GM19025 (cell line): Measurements from ENCODE around the gene HARS1.
A peak's percentile ranks its signal among the peaks of the same experiment; 100 is the strongest.
"Not testable (repeated sequence)": the region's sequence is repeated elsewhere in the genome, so short reads cannot be mapped to it uniquely, and the experiment has no call there.

Experiments used
- ATAC-seq: cut with Tn5 transposase; IDR thresholded peaks from one replicate; pipeline ENCODE4 v1.9.1; 2021; ENCODE audit warnings: mild to moderate bottlenecking, low read depth, moderate library complexity; ENCODE audit not compliant: unreplicated experiment

The HARS1 gene, protein sequence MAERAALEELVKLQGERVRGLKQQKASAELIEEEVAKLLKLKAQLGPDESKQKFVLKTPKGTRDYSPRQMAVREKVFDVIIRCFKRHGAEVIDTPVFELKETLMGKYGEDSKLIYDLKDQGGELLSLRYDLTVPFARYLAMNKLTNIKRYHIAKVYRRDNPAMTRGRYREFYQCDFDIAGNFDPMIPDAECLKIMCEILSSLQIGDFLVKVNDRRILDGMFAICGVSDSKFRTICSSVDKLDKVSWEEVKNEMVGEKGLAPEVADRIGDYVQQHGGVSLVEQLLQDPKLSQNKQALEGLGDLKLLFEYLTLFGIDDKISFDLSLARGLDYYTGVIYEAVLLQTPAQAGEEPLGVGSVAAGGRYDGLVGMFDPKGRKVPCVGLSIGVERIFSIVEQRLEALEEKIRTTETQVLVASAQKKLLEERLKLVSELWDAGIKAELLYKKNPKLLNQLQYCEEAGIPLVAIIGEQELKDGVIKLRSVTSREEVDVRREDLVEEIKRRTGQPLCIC

DNA sequence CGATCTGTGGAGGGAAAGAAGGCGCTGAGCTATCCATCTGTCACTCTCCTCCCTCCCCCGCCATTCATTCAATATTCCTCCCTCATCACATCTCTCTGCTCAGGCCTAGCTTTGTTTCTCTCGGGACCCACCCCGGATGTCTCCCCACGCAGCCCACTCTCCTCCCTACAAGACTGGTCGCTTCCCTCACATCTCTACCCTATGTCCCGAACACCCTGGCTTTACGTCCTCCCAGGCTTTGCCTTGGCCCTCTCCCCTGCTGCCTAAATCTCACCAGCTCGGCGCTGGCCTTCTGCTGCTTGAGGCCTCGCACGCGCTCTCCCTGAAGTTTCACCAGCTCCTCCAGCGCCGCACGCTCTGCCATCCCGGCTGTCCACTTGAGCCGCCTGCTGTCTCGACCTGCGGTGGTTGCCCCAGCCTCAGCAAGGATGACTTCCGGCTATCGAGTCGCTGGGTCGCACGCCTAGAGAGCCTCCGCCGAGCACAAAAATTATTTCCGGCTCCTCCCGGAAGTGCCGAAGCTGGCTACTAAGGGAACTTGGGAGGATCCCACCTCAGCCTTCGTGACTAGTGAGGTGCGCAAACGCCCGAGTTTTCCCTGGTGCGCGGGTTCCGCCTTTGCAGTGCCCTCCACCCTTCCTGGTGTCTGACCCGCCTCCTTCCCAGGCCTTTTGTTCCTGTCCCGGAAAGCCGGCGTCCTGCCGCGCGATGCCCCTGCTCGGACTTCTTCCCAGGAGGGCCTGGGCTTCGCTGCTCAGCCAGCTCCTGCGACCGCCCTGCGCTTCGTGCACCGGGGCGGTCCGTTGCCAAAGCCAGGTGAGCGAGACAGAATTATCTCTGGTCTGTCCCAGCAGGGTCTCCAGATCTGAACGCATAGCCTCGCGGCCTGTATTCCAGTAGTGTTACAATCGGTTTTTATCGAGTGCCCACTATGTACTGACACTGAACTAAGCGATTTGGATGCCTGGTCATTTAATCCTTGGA, at the start of gene HARS1, which contains the start of gene HARS2:
TSS of gene HARS1 (minus strand) at position 430 of the 984 bp plus-strand sequence. CDS start at position 364, 66 bp downstream.
TSS of gene HARS2 (plus strand) at position 515 of the 984 bp plus-strand sequence. CDS start at position 709, 194 bp downstream.
- peak; percentile 95 for ATAC-seq

DNA sequence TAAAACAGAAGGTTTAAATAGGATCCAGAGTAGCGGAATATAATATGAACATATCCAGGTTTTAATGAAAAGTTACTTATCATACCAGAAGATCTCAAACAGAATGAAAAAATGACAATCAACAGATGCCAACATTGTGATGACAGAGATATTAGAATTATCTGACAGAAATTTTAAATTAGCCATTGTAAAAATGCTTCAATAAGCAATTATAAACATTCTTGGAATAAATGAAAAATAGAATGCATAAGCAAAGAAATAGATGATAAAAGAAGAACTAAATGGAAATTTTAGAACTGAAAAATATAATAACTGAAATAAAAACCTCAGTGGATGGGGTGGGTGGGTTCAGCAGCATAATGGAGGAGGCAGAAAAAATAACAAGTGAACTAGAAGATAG, 46.3 kb upstream of the HARS1 start:
- no peak for ATAC-seq

DNA sequence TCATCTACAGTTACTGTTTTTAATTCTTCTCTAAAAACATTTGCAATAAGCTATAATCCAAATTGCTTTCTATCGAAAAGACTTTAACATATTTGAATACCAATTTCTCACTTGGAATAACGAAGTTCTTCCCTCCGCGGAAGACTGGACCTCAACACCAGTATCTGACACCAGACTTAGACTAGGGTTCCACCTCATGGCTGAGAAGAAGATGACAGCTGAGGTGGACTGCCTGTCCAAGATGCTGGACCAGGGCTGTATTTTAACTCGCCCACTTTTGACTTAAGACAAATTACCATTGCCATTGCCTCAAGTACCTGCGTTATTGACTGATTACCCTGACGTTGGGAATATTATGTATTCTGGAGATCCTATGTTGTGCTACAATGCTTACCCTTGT, 43.2 kb upstream of the HARS1 start:
- no peak for ATAC-seq

DNA sequence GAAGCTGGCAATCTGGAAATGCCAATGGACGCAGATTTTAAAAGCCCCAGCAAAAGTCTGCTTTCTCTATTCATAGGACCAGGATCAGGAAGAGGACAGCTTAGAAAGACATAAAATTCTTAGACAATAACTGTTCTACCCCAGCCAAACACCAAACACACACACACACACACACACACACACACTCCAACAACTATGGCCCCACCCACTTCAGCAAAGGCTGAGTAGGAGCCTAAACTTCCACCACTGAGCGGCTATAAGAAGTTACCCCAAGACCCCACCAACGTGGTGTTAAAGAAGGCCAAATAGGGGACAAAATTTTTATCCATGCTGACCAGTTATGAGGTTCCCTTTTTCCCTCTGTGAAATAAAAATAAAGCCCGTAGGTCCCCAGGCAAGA, 41.9 kb upstream of the HARS1 start:
- no peak for ATAC-seq

DNA sequence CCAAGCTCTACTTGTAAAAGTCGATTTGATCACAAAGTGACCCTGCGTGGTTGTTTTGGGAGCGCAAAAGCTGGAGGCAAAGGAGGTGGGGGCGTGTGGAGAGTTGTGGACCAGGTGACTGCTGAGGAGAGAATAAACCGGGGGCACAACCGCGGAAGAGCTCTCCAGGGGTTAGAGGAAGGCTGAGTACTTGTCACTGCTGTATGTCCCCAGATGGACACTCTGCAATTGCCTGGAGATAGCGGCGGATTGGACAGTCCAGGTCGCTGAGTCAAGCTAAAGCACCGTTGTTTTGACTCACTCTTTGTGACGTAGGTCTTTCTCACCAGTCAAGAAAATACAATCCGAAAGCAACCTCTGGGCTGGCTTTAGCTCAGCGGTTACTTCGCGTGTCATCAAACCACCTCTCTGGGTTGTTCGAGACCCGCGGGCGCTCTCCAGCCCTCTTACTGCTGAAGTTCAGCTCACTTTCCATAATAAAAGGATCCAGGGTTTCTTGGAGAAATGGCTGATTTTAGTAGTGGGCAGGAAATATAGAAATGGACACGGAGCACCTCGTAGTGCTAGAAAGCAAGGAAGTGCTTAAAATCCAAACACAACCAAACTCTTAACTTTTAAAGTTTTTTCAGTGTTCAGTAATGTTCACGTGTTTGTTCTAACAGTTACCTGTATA, 34.8 kb upstream of the HARS1 start:
- peak; percentile 85 for ATAC-seq

DNA sequence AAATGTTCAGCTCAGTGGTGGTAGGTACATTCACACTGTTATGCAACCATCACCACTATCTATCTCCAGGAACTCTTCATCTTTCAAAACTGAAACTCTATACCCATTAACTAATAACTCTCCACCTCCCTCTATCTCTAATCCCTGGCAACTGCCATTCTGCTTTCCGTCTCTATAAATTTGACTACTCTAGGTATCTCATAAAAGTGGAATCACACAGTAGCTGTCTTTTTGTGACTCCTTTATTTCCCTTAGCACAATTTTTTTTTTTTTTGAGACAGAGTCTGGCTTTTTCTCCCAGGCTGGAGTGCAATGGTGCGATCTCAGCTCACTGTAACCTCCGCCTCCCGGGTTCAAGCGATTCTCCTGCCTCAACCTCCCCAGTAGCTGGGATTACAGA, 30.2 kb upstream of the HARS1 start:
- ATAC-seq = not testable (repeated sequence)

DNA sequence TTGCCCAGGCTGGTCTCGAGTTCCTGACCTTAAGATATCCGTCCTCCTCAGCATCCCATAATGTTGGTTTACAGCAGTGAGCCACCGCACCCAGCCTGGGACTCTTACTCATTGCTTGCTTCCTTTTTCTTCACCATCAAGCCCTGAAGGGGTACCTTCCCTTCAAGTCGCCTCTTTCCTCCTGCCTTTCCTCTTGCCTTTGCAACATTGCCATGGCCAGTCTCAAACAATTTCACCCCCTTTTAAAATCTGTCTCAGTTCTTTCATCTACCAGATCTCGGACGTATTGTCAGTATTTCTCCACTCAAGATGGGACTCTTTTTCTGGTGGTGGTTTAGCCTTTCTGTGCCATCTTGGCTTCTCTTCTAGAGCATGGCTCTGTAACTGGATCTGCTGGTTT, 29.6 kb upstream of the HARS1 start:
- ATAC-seq = not testable (repeated sequence)

DNA sequence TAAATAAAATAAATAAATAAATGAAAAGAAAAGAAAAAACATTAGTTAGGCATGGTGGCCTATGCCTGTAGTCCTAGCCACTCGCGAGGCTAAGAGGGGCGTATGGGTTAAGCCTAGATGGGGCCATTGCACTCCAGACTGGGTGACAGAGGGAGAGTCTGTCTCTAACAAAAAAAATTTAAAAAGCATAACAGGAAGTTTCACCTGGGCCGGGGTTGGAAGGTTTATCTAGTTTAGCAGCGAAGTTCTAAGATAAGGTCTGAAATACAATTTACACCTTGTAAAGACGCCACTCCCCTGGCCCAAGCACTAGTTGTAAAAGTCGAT, 27.1 kb upstream of the HARS1 start:
- no peak for ATAC-seq

DNA sequence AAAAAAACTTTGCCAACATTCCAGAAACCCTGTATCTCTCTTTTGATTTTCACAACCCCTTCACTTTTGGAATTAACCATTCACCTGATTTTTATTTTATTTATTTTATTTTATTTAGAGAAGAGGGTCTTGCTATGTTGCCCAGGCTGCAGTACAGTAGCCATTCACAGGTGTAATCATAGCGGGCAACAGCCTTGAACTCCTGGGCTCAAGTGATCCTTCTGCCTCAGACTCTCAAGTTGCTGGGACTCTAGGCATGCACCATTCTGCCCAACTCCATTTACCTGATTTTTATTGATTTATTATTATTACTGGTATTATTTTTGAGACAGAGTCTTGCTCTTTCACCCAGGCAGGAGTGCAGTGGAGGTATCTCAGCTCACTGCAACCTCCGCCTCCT, 25.1 kb upstream of the HARS1 start:
- not testable (repeated sequence) for ATAC-seq

DNA sequence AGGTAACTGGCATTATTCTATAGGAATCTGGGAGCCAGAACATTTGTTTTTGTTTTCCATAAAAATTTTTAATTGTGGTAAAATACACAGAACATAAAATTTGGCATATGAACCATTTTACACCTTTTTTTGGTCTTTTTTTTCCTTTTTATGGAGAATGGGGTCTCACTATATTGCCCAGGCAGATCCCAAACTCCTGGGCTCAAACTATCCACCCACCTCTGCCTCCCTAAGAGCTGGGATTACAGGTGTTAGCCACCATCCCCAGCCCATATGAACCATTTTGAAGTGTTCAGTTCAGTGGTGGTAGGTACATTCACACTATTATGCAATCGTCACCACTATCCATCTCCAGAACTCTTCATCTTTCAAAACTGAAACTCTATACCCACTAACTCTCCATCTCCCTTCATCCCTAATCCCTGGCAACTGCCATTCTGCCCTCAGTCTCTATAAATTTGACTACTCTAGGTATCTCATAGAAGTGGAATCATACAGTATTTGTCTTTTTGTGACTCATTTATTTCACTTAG, 22.5 kb upstream of the HARS1 start:
- ATAC-seq = no peak

DNA sequence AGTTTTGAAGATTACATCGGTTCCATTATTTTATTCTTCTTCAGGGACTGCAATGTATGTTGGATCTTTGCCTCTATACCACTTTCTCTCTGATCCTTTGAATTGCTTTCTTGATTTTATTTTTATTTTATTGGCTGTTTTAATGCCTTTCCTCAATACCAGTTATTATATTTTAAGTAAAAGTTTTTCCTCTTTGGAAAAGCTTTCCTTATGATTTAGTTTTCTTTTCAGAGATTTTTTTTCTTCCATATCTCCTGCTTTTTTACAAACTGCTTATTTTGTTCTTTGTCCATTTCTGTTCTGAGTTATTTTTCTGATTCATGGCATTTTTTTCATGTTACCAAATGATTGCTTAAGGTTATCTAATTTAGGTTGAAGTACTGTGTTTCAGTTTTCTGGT, 20.6 kb upstream of the HARS1 start:
- ATAC-seq = no peak

DNA sequence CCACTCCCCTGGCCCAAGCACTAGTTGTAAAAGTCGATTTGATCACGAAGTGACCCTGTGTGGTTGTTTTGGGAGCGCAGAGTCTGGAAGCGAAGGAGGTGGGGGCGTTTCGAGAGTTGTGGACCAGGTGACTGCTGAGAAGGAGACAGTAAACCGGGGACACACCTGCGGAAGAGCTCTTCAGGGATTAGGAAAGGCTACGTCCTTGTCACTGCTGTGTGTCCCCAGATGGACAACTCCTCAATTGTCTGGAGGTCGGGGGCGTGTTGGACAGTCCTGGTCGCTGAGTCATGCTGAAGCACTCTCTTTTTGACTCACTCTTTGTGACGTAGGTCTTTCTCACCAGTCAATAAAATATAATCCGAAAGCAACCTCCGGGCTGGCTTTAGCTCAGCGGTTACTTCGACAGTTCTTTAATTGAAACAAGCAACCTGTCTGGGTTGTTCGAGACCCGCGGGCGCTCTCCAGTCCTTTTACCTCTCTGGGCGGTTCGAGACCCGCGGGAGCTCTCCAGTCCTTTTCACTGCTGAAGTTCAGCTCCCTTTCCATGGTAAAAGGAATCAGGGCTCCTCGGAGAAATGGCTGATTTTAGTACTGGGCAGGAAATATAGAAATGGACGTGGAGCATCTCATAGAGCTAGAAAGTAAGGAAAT, 19.9 kb upstream of the HARS1 start:
- peak; percentile 84 for ATAC-seq

DNA sequence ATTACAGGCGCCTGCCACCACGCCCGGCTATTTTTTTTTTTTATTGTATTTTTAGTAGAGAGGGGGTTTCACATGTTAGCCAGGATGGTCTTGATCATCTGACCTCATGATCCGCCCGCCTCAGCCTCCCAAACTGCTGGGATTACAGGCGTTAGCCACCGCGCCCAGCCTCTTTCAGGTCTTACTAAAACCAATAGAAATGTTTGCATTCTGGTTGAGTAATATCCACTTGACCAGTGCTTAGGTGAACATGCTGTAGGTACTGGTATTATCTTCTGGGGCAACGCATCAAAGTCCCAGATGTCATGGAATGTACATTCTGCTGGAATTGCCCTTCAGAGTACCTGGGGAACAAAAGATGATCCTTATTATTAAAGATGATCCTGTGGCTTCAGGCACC, 17.6 kb upstream of the HARS1 start:
- ATAC-seq = not testable (repeated sequence)

DNA sequence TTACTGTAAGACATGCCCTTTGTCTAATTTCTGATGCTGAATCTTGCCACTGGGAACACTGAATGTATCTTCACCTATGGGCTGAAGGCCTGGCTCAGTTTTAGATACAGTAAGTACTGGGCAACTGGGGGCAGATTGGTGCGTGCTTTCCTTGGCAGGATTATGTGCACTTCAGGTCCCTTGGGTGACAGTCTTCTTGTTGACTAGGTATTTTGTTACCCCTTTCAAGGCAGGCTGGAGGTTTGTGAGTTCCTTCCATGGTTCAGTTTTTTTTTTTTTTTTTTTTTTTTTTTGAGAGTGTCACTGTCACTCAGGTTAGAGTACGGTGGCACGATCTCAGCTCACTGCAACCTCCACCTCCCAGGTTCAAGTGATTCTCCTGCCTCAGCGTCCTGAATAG, 16.6 kb upstream of the HARS1 start:
- no peak for ATAC-seq

DNA sequence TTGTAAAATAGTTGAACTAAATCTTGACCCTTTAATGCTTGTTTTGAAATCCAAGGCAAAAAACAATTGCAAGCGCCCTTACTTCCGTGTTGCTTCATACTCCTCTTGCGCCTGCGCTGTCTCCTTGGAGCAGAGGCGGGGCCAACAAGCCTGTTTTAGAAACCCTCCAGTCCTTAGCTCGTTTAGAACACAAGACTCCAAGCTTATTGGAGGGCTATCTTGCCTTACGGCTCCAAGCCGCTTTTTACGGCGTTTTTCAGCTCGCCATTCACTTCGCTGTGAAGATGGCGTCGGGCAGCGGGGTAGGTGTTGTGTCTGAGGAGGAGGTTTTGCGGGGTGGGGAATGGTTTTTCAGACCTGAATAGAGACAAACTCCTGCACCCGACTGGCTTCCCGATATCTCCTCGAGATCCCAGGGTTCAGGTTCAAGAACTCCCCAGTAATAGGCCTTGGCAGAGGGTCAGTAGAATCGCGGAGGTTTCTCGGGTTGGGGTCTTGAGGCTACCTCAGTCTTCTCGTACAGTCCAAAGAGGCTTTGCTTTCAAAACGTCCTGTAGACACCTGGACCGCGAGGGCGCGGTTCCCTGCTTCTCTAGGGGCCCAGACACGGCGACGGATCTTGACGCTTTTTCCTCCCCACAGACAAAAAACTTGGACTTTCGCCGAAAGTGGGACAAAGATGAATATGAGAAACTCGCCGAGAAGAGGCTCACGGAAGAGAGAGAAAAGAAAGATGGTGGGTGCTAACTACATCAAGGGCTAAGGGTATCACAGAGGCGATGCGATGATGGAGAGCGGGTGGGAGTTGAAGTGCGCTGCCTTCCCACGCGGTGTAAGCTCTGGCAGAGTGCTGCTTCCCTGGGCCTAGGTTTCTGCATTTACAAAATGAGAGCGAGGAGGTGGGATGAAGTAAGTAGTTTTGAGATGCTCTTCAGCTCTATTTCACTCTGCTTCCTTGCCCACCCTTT, 9.3 kb upstream of the HARS1 start, which contains the start of gene ZMAT2:
TSS of gene ZMAT2 (plus strand) at position 271 of the 968 bp plus-strand sequence. CDS start at position 285, 14 bp downstream.
- peak; percentile 97 for ATAC-seq

DNA sequence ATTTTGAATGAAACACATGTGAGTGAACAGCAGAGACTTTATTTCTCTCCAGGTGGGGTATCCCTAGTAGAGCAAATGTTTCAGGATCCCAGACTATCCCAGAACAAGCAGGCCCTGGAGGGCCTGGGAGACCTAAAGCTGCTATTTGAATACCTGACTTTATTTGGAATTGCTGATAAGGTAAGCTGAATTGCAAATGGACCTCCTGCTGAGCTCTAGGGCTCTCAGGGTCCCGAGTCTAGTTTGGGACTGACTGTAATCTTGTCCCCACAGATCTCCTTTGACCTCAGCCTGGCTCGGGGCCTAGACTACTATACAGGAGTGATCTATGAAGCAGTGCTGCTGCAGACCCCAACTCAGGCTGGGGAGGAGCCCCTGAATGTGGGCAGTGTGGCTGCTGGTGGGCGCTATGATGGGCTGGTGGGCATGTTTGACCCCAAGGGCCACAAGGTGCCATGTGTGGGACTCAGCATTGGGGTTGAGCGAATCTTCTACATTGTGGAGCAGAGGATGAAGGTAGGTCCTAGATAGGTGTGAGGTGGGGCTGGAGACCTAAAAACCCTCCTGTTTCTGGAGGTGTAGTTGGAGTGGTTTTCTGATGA, 5.8 kb upstream of the HARS1 start:
- ATAC-seq = no peak

DNA sequence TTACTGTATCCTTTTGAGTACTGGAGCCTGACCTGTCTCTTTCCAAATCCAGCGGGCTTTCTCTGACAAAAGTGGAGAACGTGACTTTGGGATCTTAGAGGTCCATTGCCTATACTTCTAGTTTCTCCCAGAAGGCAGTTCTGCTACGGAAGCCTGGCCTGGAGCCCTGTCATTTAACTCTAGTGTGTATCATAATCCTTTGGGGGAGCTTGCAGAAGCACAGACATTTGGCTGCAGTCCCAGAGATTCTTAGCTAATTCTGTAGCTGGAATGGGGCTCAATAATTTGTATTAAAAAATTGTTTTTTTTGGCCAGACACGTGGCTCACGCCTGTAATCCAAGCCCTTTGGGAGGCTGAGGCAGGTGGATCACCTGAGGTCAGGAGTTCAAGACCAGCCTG, 3.1 kb upstream of the HARS1 start:
- ATAC-seq = no peak

DNA sequence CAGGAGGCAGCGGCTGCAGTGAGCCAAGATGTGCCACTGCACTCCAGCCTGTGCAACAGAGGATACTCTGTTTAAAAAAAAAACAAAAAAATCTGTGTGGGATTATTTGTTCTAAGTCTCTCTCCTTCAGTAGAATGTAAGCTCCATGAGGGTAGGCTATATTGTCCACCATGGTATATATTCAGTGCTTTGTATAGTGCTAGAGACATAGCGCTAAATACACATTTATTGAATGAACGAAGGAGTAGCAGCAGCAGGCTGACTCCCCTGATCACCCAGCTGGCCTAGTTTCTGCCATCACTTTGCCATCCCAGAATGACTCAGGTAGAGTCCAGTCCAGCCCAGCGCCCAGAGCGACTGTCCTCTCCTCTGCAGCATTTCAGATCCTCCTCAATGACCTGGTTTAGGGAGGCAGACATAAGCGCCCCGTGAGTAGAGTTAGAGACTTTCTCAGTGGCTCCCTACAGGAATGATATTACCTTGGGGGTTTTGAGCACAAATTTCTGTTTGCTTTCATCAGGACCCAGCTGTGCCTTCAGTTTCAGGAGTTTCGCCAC, 716 bp downstream of the HARS1 start:
- no peak for ATAC-seq
